ENCODE results near the gene N4BP2L2. TPM values are rescaled to one million over a fixed set of nuclear protein-coding genes. Genes with fewer than 3 reads are reported as not detected.

The N4BP2L2 gene
- total RNA-seq, 5 donors from 2014 or later (not counting 1 experiment from before 2014, with no cell fraction given), result 200 to 241 (median 216) TPM

- Mint-ChIP-seq H3K27ac (no peak overlapping the region), H3K4me1 (peaks cover 0 to 3% (median 0%) of the 10 kb centered on the region in 3 donors), H3K4me3 (no peak overlapping the region), H3K27me3 (no peaks in the 10 kb centered on the region), H3K9me3 (no peaks in the 10 kb centered on the region), H3K36me3 (peaks cover 19% of the 10 kb centered on the region)
- no CpG with 5 or more reads among the region's 3 CpGs for WGBS (ENCODE audit: insufficient coverage)
- H3K9me3 ChIP-seq, result no peaks in the 10 kb centered on the region
- DNase-seq (no peak), ATAC-seq (replicated peaks in 1 of 4) (no peak)
- no peaks in the 10 kb centered on the region for H3K27me3 ChIP-seq (replicated peaks in 1 of 2; ENCODE audit: control insufficient read depth in 2 of 2, extremely low read depth in 1 of 2, insufficient read depth in 2 of 2, low read length in 1 of 2)
- H3K4me3 ChIP-seq (ENCODE audit: control insufficient read depth in 1 of 2, extremely low read depth in 1 of 2, low read length in 1 of 2), result no peak overlapping the region
- H3K4me1 ChIP-seq (ENCODE audit: control insufficient read depth in 1 of 2, extremely low read depth in 1 of 2, insufficient read depth in 2 of 2, low read length in 2 of 2), result no peaks in the 10 kb centered on the region
- CTCF ChIA-PET, result no interaction called here
- H3K27ac ChIP-seq (ENCODE audit: low read length), result no peak overlapping the region
- peaks cover 3% of the 10 kb centered on the region in 2 donors for H3K36me3 ChIP-seq (ENCODE audit: control insufficient read depth in 2 of 2, extremely low read depth in 1 of 2, insufficient read depth in 1 of 2, low read length in 1 of 2)
- POLR2A ChIA-PET, result no interaction called here
These were observed 66.4 kb downstream of the N4BP2L2 start for GRCh38 chr13:32472194-32472621.

DNA sequence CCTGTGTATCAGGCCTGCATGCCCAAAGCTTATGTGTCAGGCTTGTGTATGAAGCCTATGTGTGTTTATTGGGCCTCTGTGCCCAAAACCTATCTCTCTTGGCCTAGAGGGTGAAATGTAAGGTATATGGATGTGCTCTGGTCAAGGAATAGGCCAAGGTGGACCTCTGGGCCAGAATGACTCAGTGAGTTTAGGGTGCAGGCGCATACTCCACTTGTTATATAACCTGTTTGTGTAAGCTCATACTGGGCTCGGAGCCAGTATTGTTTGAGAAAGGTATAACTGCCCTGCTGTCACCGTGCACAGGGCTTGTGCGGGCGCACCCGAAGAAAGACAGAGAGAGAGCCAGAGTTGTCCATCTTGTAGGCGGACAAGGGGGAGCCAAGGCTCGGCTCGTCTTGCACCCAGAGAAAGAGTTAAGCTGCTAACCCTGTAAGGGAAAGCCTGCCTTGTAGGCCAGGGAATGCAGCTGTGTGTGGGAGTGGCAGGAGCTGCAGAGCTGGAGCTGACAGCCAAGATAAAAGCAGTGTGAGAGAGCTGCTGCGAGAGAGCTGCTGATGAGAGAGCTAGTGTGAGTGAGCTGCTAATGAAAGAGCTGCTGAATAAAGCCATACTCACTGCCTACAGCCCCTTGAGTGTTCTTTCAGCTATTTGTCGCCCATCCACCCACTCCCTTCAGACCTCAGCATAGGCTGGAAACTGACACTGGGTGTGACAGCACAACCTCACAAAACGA is 67.2 kb downstream of the N4BP2L2 start:
- Histone ChIP-seq H3K9me3 (no peaks in the 10 kb centered on the region), H3K27ac (ENCODE audit: low read length) (no peak overlapping the region), H3K4me3 (ENCODE audit: control insufficient read depth in 1 of 2, extremely low read depth in 1 of 2, low read length in 1 of 2) (no peak overlapping the region), H3K4me1 (ENCODE audit: control insufficient read depth in 1 of 2, extremely low read depth in 1 of 2, insufficient read depth in 2 of 2, low read length in 2 of 2) (no peaks in the 10 kb centered on the region), H3K36me3 (ENCODE audit: control insufficient read depth in 2 of 2, extremely low read depth in 1 of 2, insufficient read depth in 1 of 2, low read length in 1 of 2) (peaks cover 3% of the 10 kb centered on the region in 2 donors), H3K27me3 (replicated peaks in 1 of 2; ENCODE audit: control insufficient read depth in 2 of 2, extremely low read depth in 1 of 2, insufficient read depth in 2 of 2, low read length in 1 of 2) (no peaks in the 10 kb centered on the region)
- H3K9me3 Mint-ChIP-seq, result no peaks in the 10 kb centered on the region
- POLR2A ChIA-PET, result no interaction called here
- no peak overlapping the region for H3K4me3 Mint-ChIP-seq
- DNase-seq, result no peak
- H3K27ac Mint-ChIP-seq, result no peak overlapping the region
- no peaks in the 10 kb centered on the region for H3K27me3 Mint-ChIP-seq
- H3K4me1 Mint-ChIP-seq, result peaks cover 0 to 3% (median 0%) of the 10 kb centered on the region in 3 donors
- ATAC-seq (replicated peaks in 1 of 4), result no peak
- CTCF ChIA-PET, result interaction anchor here in 1 of 2 donors (0.6 kb wide), 1 partner anchor 80 kb away, joined by 5 read pairs; no protein-coding TSS in a partner anchor
- H3K36me3 Mint-ChIP-seq, result peaks cover 13% of the 10 kb centered on the region
- WGBS (ENCODE audit: insufficient coverage), result 81% methylated on average over 9 of the region's 12 CpGs

DNA sequence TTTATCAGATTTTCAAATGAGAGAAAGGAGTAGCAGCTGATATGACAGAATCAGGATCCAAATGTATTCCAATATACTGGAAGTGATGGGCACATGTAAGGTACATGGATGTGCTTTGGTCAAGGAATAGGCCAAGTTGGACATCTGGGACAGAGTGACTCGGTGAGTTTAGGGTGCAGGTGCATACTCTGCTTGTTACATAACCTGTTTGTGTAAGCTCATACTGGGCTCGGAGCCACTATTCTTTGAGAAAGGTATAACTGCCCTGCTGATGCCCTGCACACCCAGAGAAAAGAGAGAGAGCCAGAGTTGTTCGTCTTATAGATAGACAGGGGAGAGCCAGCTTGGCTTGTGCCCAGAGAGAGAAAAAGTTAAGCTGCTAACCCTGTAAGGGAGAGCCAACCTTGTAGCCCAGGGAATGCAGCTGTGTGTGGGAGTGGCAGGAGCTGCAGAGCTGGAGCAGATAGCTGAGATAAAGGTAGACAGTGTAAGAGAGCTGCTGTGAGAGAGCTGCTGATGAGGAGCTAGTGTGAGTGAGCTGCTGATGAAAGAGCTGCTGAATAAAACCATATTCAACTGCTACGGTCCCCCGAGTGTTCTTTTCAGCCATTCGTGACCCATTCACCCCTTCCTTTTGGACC is 70.0 kb downstream of the N4BP2L2 start:
- WGBS (ENCODE audit: insufficient coverage), result 94% methylated on average over 4 of the region's 6 CpGs
- Mint-ChIP-seq H3K9me3 (no peaks in the 10 kb centered on the region), H3K27ac (no peak overlapping the region), H3K36me3 (peaks cover 14% of the 10 kb centered on the region), H3K27me3 (no peaks in the 10 kb centered on the region), H3K4me3 (no peak overlapping the region), H3K4me1 (peaks cover 0 to 3% (median 0%) of the 10 kb centered on the region in 3 donors)
- H3K27me3 ChIP-seq (replicated peaks in 1 of 2; ENCODE audit: control insufficient read depth in 2 of 2, extremely low read depth in 1 of 2, insufficient read depth in 2 of 2, low read length in 1 of 2), result no peaks in the 10 kb centered on the region
- H3K4me3 ChIP-seq (ENCODE audit: control insufficient read depth in 1 of 2, extremely low read depth in 1 of 2, low read length in 1 of 2), result no peak overlapping the region
- H3K27ac ChIP-seq (ENCODE audit: low read length), result no peak overlapping the region
- no peak for DNase-seq
- POLR2A ChIA-PET, result interaction anchor here in 1 of 2 donors (0.5 kb wide), 1 partner anchor 433 kb away, joined by 3 read pairs; no protein-coding TSS in a partner anchor
- H3K4me1 ChIP-seq (ENCODE audit: control insufficient read depth in 1 of 2, extremely low read depth in 1 of 2, insufficient read depth in 2 of 2, low read length in 2 of 2), result no peaks in the 10 kb centered on the region
- no peaks in the 10 kb centered on the region for H3K9me3 ChIP-seq
- CTCF ChIA-PET, result no interaction called here
- ATAC-seq (replicated peaks in 1 of 4), result no peak
- peaks cover 3% of the 10 kb centered on the region in 2 donors for H3K36me3 ChIP-seq (ENCODE audit: control insufficient read depth in 2 of 2, extremely low read depth in 1 of 2, insufficient read depth in 1 of 2, low read length in 1 of 2)

GRCh38 chr13:32456591-32456990 is 82.0 kb downstream of the N4BP2L2 start:
- peaks cover 0 to 6% (median 0%) of the 10 kb centered on the region in 3 donors for H3K4me1 Mint-ChIP-seq
- Histone ChIP-seq H3K9me3 (no peaks in the 10 kb centered on the region), H3K4me1 (ENCODE audit: control insufficient read depth in 1 of 2, extremely low read depth in 1 of 2, insufficient read depth in 2 of 2, low read length in 2 of 2) (no peaks in the 10 kb centered on the region), H3K4me3 (ENCODE audit: control insufficient read depth in 1 of 2, extremely low read depth in 1 of 2, low read length in 1 of 2) (no peak overlapping the region), H3K27ac (ENCODE audit: low read length) (no peak overlapping the region), H3K36me3 (ENCODE audit: control insufficient read depth in 2 of 2, extremely low read depth in 1 of 2, insufficient read depth in 1 of 2, low read length in 1 of 2) (peaks cover 0 to 5% of the 10 kb centered on the region in 2 donors), H3K27me3 (replicated peaks in 1 of 2; ENCODE audit: control insufficient read depth in 2 of 2, extremely low read depth in 1 of 2, insufficient read depth in 2 of 2, low read length in 1 of 2) (no peaks in the 10 kb centered on the region)
- H3K27me3 Mint-ChIP-seq, result no peaks in the 10 kb centered on the region
- no peak for ATAC-seq (replicated peaks in 1 of 4)
- CTCF ChIA-PET, result no interaction called here
- WGBS (ENCODE audit: insufficient coverage), result no CpG with 5 or more reads among the region's 2 CpGs
- no peak overlapping the region for H3K4me3 Mint-ChIP-seq
- DNase-seq, result no peak
- H3K36me3 Mint-ChIP-seq, result peaks cover 69% of the 10 kb centered on the region
- H3K27ac Mint-ChIP-seq, result no peak overlapping the region
- POLR2A ChIA-PET, result no interaction called here
- peaks cover 15 to 30% (median 24%) of the 10 kb centered on the region in 3 donors for H3K9me3 Mint-ChIP-seq

DNA sequence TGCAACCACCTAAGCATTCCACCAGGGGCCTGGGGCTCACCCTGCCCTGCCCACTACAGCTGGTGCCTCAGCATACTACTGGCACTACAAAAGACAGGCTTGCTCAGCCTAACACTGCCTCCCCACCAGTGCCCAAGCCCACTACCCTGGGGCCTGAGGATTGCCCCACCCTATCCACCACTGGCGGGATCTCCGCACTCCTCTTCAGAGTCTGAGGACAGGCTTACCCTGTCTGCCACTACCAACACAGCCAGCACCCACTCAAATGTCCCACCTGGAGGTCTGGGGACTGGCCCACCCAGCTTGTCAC is 83.0 kb downstream of the N4BP2L2 start:
- Mint-ChIP-seq H3K27ac (no peak overlapping the region), H3K36me3 (peaks cover 61% of the 10 kb centered on the region), H3K9me3 (peaks cover 15 to 30% (median 24%) of the 10 kb centered on the region in 3 donors), H3K4me3 (no peak overlapping the region), H3K27me3 (no peaks in the 10 kb centered on the region), H3K4me1 (peaks cover 0 to 6% (median 0%) of the 10 kb centered on the region in 3 donors)
- ATAC-seq (replicated peaks in 1 of 4) (no peak), DNase-seq (no peak)
- POLR2A ChIA-PET, result no interaction called here
- H3K9me3 ChIP-seq, result no peaks in the 10 kb centered on the region
- H3K36me3 ChIP-seq (ENCODE audit: control insufficient read depth in 2 of 2, extremely low read depth in 1 of 2, insufficient read depth in 1 of 2, low read length in 1 of 2), result peaks cover 0 to 3% of the 10 kb centered on the region in 2 donors
- CTCF ChIA-PET, result no interaction called here
- H3K4me1 ChIP-seq (ENCODE audit: control insufficient read depth in 1 of 2, extremely low read depth in 1 of 2, insufficient read depth in 2 of 2, low read length in 2 of 2), result no peaks in the 10 kb centered on the region
- 92% methylated on average over 2 of the region's 2 CpGs for WGBS (ENCODE audit: insufficient coverage)
- no peak overlapping the region for H3K27ac ChIP-seq (ENCODE audit: low read length)
- H3K27me3 ChIP-seq (replicated peaks in 1 of 2; ENCODE audit: control insufficient read depth in 2 of 2, extremely low read depth in 1 of 2, insufficient read depth in 2 of 2, low read length in 1 of 2), result no peaks in the 10 kb centered on the region
- H3K4me3 ChIP-seq (ENCODE audit: control insufficient read depth in 1 of 2, extremely low read depth in 1 of 2, low read length in 1 of 2), result no peak overlapping the region

- H3K4me1 Mint-ChIP-seq, result peaks cover 0 to 6% (median 0%) of the 10 kb centered on the region in 3 donors
- peaks cover 56% of the 10 kb centered on the region for H3K36me3 Mint-ChIP-seq
- Histone ChIP-seq H3K9me3 (no peaks in the 10 kb centered on the region), H3K27ac (ENCODE audit: low read length) (no peak overlapping the region), H3K4me3 (ENCODE audit: control insufficient read depth in 1 of 2, extremely low read depth in 1 of 2, low read length in 1 of 2) (no peak overlapping the region), H3K36me3 (ENCODE audit: control insufficient read depth in 2 of 2, extremely low read depth in 1 of 2, insufficient read depth in 1 of 2, low read length in 1 of 2) (peaks cover 0 to 3% of the 10 kb centered on the region in 2 donors), H3K4me1 (ENCODE audit: control insufficient read depth in 1 of 2, extremely low read depth in 1 of 2, insufficient read depth in 2 of 2, low read length in 2 of 2) (no peaks in the 10 kb centered on the region), H3K27me3 (replicated peaks in 1 of 2; ENCODE audit: control insufficient read depth in 2 of 2, extremely low read depth in 1 of 2, insufficient read depth in 2 of 2, low read length in 1 of 2) (no peaks in the 10 kb centered on the region)
- 85% methylated on average over 8 of the region's 8 CpGs for WGBS (ENCODE audit: insufficient coverage)
- ChIA-PET CTCF (no interaction called here), POLR2A (no interaction called here)
- ATAC-seq (replicated peaks in 1 of 4) (no peak), DNase-seq (no peak)
- no peaks in the 10 kb centered on the region for H3K27me3 Mint-ChIP-seq
- H3K4me3 Mint-ChIP-seq, result no peak overlapping the region
- no peak overlapping the region for H3K27ac Mint-ChIP-seq
- H3K9me3 Mint-ChIP-seq, result peaks cover 15 to 29% (median 23%) of the 10 kb centered on the region in 3 donors
These were observed 83.6 kb downstream of the N4BP2L2 start for GRCh38 chr13:32454886-32455593.
